T-helper 1 cell treated with Interleukin-12 subunit alpha and Interleukin-12 subunit beta and Interleukin-4 antibody, amounts not matched to agents 30 ng/mL and 1 ng/mL, for 36 hours (primary cell): Measurements from ENCODE around the gene FAM81A. TPM values are rescaled to one million over a fixed set of nuclear protein-coding genes. Genes with fewer than 3 reads are reported as not detected.
"Not testable (repeated sequence)": the region's sequence is repeated elsewhere in the genome, so short reads cannot be mapped to it uniquely, and the experiment has no call there.

Experiments
- intact Hi-C: fragments of 100-400 bp; cut with micrococcal nuclease; formaldehyde crosslinking; loops from one replicate; pipeline ENCODE4 v1.15.1; 2024
- total RNA-seq: library from RNA; stranded (reverse); gene quantifications from 2 replicates; pipeline ENCODE4 v1.2.3, GENCODE V29; 2022

The FAM81A gene
- total RNA-seq, 1 donor from 2014 or later, result 0.78 TPM

GRCh38 chr15:59484399-59484798, 46.4 kb downstream of the FAM81A start:
- intact Hi-C loops, result no loop called here

GRCh38 chr15:59485036-59485435, 47.0 kb downstream of the FAM81A start:
- intact Hi-C loops, result no loop called here

DNA sequence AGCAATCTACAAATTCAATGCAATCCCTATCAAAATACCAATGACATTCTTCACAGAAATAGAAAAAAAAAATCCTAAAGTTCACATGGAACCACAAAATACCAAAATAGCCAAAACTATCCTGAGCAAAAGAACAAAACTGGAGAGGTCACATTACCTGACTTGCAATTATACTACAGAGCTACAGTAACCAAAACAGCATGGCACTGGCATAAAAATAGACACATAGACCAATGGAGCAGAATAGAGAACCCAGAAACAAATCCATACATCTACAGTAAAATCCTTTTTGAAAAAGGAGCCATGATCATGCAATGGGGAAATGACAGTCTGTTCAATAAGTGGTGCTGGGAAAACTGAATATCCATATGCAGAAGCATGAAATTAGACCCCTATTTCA, 51.5 kb downstream of the FAM81A start:
- intact Hi-C loops, result not testable (repeated sequence)

GRCh38 chr15:59491062-59491461, 53.1 kb downstream of the FAM81A start:
- intact Hi-C loops, result no loop called here

DNA sequence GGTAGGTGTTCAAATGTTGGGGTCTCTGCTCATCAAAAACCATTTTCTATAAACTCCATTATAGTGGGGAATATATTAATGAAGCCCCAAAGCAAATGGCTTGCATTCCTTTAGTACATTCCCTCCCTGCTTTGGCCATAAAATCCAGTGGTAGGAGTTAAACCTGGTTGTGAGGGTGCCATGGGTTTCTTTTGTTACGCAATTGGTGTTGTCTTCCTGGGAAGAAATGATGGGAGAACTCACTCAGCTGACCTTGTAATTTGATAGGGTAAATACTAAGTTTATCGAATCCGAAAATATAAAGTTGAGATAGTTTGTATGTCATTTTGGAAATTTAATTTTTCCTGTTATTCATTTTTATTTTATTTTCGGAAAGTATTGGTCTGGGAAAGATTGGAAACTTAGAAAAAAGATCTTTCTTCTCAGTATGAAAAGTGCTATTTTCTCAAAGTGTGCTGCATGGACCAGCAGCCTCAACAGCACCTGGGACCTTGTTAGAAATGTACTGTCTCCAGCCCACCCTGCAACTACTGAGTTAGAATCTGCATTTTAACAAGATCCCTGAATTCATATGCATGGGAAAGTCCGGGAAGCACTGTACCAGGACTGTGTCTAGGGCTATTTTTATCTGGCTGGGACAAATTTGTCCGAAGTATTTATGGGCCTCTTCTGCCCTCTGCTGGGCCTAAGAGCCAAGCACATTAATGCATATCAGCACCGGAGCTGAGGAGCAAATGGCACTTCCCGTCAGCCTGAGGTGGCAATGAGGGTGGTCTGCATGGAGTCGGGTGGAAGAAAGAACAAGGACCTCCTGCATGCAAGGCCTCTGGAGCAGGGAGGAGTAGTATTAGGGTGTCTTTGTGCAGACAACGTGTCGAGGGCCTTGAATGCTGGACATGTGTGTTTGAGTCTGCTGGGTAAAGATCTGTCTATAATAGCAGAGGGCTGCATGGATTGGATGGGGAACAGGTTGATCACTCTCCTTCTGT, 54.7 kb downstream of the FAM81A start:
- intact Hi-C loops, result loop anchor here (1.0 kb wide), 7 partner anchors 37 to 535 kb away; no protein-coding TSS in a partner anchor

DNA sequence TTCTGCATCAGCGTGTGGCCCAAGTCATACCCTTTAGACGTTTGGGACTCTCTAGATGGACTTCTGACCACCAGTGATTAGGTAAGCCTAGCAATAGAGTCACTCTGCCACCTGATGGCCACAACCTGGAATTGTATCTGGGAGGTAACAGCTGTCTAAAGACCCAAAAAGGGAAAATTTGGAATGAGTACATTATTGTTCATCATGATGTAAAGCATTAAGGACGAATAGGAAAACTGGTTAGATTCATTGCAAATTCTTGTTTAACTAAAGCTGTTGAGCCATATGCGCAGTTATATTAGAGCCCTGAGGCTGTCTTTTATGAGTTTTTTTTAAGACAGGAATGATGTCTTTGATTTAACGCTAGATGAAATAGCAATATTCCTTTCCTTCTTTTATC, 63.6 kb downstream of the FAM81A start:
- intact Hi-C loops, result no loop called here

DNA sequence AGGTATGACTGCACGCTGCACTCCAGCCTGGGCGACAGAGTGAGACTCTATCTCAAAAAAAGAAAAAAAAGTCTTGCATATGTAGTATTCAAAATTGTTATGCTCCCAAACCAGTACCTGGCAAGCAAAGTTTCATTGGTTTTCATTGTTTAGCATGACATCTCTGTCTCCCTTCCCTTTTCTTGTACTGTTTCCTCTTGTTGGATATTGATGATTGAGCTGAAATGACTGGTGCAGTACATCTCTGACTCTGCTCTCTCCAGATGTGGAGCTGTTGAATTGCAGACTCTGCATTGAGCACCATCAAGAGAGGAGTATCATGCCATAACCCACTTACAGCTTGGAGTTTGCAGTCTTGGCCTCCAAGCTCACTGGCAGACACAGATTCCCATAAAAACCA, 77.2 kb downstream of the FAM81A start:
- intact Hi-C loops, result no loop called here

- intact Hi-C loops, result no loop called here
Observed at GRCh38 chr15:59516655-59517461, 78.9 kb downstream of the FAM81A start.

- intact Hi-C loops, result no loop called here
Observed at GRCh38 chr15:59519329-59519728, 81.3 kb downstream of the FAM81A start.

DNA sequence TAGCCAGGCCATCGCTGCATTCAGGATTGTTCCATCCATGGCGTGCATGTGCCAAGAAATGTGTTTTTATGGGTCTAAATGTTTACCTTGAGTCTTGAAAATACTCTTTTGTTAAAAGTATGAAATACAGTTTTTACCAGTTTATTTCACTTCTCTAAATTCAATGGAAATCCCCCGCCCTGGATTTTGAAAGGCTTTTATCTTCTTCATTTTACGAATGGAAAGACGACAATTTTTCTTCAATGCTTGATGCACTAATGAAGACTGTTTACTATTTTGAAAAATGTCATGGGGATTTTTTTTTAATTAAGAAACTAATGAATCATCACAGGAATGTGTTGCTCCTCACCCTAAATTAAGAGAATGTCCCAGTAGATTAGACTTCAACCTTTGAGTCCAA, 83.5 kb downstream of the FAM81A start:
- intact Hi-C loops, result no loop called here

DNA sequence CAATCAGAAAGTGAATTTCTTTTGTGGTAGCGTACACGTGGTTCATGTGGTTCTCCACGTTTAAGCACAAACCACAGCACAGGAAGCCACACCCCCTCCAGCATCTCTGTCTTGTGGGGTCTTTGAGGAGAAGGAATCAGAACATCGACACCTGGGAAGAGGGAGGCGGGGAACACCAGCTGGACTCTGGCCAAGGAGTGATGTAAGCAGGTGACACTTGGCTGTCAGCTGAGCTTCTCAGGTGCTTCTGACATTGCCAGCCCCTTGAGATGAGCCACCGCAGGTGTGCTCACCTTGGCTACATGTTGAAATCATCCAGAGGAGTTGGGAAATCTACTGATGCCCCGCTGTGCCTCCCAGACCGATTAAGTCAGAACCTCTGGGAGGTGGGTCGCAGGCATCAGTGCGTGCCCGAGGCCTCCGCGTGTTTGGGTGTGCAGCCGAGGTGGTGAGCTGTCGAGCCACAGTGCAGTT, 85.0 kb downstream of the FAM81A start:
- intact Hi-C loops, result no loop called here

GRCh38 chr15:59523702-59524101, 85.7 kb downstream of the FAM81A start:
- intact Hi-C loops, result no loop called here

DNA sequence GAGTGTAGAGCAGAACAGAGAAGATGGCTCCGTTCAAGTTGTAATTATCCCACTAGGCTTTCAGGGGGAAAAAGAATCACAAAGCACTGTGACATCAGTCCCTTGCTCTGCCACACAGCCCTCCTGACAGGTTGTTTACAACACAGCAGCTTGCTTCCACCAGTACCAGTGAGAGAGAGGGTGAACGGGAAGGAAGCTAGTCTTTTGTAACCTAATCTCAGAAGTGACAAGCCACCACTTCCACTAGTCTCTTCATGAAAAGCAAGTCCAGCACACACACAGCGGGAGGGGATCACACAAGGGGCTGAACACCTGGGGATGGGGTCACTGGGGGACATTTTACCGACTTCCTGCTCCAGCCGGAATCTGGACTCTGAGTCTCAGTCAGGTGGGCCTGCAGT, 86.3 kb downstream of the FAM81A start:
- intact Hi-C loops, result no loop called here

DNA sequence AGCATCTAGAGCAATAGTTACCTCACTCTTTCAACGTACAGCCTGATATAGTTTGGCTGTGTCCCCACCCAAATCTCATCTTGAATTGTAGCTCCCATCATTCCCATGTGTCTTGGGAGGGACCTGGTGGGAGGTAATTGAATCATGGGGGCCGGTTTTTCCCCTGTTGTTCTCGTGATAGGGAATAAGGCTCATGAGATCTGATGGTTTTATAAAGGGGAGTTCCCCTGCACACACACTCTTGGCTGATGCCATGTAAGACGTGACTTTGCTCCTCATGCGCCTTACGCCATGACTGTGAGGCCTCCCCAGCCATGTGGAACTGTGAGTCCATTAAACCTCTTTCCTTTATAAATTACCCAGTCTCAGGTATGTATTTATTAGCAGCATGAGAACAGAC, 88.5 kb downstream of the FAM81A start:
- intact Hi-C loops, result loop anchor here (5.0 kb wide), 2 partner anchors 754 to 1484 kb away; partner anchors contain the start of gene MINDY2

GRCh38 chr15:59528429-59528828, 90.4 kb downstream of the FAM81A start:
- intact Hi-C loops, result loop anchor here (5.0 kb wide), 2 partner anchors 756 to 1486 kb away; partner anchors contain the start of gene MINDY2

DNA sequence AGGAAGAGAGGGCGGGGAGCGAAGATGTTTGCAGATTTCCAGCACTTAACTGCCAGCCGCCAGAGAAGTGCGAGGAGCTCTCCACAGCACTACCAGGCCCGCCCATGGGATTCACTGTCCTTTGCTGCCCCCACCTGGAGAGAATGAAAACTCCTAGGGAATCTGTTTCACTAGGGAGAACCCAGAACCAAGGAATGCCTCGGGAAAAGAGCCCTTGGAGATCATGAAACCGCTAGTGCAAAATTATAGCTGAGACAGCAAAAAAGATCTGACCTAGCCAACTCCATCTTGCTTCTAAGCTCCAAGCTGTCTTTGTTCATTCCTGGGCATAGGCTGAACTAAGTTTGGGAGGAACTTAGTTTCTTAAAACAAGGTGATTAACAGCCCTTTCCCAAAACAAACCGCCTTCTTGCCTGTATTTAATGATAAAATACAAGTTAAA, 91.0 kb downstream of the FAM81A start:
- intact Hi-C loops, result loop anchor here (1.0 to 5.0 kb wide), 8 partner anchors 36 to 1487 kb away; partner anchors contain the start of gene MINDY2

DNA sequence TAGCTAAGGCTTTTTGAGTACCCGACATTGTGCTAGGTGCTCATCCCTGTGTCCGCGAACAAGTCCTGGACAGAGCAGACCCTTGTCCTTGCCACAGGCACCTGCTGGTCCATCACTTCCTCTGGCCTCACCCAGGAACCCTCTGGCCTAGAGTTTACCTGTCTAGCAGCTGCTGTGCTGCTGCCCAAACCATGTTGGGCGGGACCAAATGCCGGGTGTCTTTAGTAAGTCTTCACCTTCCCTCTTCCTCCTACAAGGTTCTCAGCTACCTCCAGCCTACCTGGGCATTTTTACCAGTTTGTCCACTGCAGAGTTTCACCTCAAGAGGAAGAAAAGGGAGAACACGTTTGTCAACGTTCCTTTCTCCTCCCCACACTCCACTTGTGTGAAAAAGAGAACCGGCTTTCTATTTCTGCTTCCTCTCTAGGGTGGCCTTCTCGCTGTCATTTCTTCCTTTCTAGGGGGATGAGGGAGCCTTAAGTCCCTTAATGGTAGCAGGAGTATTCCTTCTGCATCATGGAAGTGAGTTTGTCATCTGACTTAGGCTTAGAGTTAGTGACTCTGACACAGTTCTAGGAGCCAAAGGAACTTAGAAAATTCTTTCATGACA, 93.2 kb downstream of the FAM81A start:
- intact Hi-C loops, result loop anchor here (5.0 kb wide), 1 partner anchor 111 kb away; no protein-coding TSS in a partner anchor

- intact Hi-C loops, result loop anchor here (1.0 to 5.0 kb wide), 4 partner anchors 30 to 156 kb away; partner anchors contain the start of gene BNIP2
Observed at GRCh38 chr15:59532770-59533379, 94.9 kb downstream of the FAM81A start.

- intact Hi-C loops, result no loop called here
Observed at GRCh38 chr15:59536553-59536952, 98.6 kb downstream of the FAM81A start.

DNA sequence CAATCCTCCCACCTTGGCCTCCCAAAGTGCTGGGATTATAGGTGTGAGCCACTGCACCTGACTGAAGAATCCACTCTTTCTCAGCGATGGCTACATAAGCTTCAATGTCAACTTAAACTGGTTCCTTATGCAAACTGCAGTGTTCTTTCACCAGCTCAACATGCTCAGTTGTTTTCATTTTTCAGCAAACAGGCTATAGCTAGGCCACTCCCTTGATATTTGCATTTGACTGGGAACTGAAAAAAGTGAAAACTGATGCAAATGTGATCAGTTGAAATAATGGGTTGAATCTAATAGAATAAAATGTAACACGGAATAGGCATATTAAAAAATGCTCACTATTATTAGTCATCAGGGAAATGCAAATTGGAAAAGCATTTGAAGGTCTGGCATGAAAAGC, 99.4 kb downstream of the FAM81A start:
- intact Hi-C loops, result no loop called here

- intact Hi-C loops, result no loop called here
Observed at GRCh38 chr15:59538494-59538893, 100.5 kb downstream of the FAM81A start.
